Panc1 (cell line): ENCODE measurements around the gene SMARCE1.

Experiments used
- CTCF ChIP-seq: fragments of 450-650 bp; IDR thresholded peaks from 2 replicates; pipeline ENCODE4 v1.5.1; 2017; ENCODE audit warnings: mild to moderate bottlenecking
- POLR2AphosphoS5 ChIP-seq: IDR thresholded peaks from 2 replicates; pipeline ENCODE4 v1.6.1; 2012; ENCODE audit warnings: mild to moderate bottlenecking, low read depth, low read length, moderate library complexity
- REST ChIP-seq, 2 experiments: IDR thresholded peaks; 2 replicates each; pipeline ENCODE4 v1.6.1; 2011 to 2012; ENCODE audit warnings: low read depth in 2 of 2, control low read depth in 1 of 2, low read length in 1 of 2, mild to moderate bottlenecking in 1 of 2, moderate library complexity in 1 of 2; ENCODE audit not compliant: insufficient read depth in 1 of 2

GRCh38 chr17:40697297-40697696 is 49.7 kb upstream of the SMARCE1 start:
- TF ChIP-seq CTCF (no peak), REST (IDR thresholded peaks at IDR 0.05; ENCODE audit: insufficient read depth in 1 of 2, low read depth in 2 of 2, low read length in 1 of 2) (no peak), POLR2AphosphoS5 (no peak)
